Nephron (organoid): ENCODE data around the gene ADAMTS2.

Source experiments
- H3K27ac Mint-ChIP-seq, 3 experiments: 2 replicates each; pipeline ENCODE4 v1.8.0; 2020; ENCODE audit warnings: mixed read lengths in 3 of 3, mild to moderate bottlenecking in 2 of 3, moderate library complexity in 1 of 3
- H3K27me3 Mint-ChIP-seq: 2 replicates; pipeline ENCODE4 v1.8.0; 2021; ENCODE audit warnings: low read depth, mild to moderate bottlenecking, moderate library complexity, mixed read lengths
- H3K36me3 Mint-ChIP-seq: 2 replicates; pipeline ENCODE4 v1.8.0; 2020; ENCODE audit warnings: low read depth, mixed read lengths
- H3K4me1 Mint-ChIP-seq: 2 replicates; pipeline ENCODE4 v1.8.0; 2020; ENCODE audit warnings: mixed read lengths
- H3K4me3 Mint-ChIP-seq, 3 experiments: 2 replicates each; pipeline ENCODE4 v1.8.0; 2020; ENCODE audit warnings: mild to moderate bottlenecking in 3 of 3, mixed read lengths in 3 of 3, moderate library complexity in 2 of 3
- H3K9me3 Mint-ChIP-seq: 2 replicates; pipeline ENCODE4 v1.8.0; 2020; ENCODE audit warnings: mixed read lengths
- TF ChIP-seq, protein P1 (sequence below), 3 experiments: fragments of 200-600 bp; sonication (generic); IDR thresholded peaks; one replicate each; pipeline ENCODE4 v1.5.0; 2021; ENCODE audit warnings: antibody characterized with exemption in 3 of 3; ENCODE audit not compliant: unreplicated experiment in 3 of 3

The ADAMTS2 gene

DNA sequence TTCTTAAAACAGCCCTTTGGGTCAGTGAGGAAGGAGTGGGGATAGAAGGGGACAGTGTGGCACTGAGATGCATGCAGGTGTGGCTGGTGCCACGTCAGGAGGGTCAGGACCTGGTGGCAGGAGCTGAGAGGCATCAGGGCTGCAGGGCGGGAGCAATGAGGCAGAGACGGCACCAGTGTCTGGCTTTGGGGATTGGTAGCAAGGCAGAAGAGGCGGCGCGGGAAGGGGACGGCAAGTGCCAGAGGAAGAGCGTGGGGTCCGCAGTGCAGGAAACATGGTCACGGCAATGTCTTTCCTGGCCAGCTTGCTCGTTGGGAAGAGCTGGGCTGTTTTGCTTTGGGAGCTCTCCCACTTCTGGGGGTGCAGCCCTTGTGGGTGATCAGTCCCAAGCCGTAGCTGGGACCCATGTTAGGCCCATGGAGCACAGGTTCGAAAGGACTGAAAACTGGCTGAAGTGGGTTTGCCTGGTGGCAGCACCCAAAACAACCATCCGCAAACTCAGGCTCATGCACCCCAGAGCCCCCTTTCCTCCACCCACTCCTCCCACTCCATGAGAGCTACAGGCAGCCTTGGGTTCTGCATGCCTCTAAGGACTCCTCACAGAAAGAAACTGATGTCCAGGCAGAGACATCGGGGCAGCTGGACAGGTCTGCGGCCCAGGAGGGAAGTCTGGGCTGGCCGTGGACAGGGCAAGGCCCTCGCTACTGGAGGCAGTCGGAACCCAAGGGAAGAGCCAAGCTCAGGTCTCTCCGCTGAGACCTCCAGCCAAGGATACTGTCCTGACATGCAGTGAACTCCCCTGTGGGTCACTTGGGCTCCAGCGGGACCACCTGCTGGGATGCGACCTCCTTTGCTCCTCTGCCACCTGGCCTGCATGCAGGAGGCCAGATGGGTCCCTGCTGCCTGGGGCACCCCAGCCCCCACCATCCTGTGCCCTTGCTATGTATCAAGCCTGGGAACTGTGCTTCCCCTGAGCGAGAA is 180.6 kb downstream of the ADAMTS2 start:
- Mint-ChIP-seq H3K4me3 (no peak overlapping the region), H3K36me3 (no peaks in the 10 kb centered on the region), H3K27me3 (no peaks in the 10 kb centered on the region), H3K9me3 (peaks cover 14% of the 10 kb centered on the region), H3K4me1 (peaks cover 17% of the 10 kb centered on the region), H3K27ac (no peak overlapping the region)
- TF ChIP-seq, protein P1, sequence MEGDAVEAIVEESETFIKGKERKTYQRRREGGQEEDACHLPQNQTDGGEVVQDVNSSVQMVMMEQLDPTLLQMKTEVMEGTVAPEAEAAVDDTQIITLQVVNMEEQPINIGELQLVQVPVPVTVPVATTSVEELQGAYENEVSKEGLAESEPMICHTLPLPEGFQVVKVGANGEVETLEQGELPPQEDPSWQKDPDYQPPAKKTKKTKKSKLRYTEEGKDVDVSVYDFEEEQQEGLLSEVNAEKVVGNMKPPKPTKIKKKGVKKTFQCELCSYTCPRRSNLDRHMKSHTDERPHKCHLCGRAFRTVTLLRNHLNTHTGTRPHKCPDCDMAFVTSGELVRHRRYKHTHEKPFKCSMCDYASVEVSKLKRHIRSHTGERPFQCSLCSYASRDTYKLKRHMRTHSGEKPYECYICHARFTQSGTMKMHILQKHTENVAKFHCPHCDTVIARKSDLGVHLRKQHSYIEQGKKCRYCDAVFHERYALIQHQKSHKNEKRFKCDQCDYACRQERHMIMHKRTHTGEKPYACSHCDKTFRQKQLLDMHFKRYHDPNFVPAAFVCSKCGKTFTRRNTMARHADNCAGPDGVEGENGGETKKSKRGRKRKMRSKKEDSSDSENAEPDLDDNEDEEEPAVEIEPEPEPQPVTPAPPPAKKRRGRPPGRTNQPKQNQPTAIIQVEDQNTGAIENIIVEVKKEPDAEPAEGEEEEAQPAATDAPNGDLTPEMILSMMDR (IDR thresholded peaks at IDR 0.05; ENCODE audit: unreplicated experiment in 3 of 3): no peak

DNA sequence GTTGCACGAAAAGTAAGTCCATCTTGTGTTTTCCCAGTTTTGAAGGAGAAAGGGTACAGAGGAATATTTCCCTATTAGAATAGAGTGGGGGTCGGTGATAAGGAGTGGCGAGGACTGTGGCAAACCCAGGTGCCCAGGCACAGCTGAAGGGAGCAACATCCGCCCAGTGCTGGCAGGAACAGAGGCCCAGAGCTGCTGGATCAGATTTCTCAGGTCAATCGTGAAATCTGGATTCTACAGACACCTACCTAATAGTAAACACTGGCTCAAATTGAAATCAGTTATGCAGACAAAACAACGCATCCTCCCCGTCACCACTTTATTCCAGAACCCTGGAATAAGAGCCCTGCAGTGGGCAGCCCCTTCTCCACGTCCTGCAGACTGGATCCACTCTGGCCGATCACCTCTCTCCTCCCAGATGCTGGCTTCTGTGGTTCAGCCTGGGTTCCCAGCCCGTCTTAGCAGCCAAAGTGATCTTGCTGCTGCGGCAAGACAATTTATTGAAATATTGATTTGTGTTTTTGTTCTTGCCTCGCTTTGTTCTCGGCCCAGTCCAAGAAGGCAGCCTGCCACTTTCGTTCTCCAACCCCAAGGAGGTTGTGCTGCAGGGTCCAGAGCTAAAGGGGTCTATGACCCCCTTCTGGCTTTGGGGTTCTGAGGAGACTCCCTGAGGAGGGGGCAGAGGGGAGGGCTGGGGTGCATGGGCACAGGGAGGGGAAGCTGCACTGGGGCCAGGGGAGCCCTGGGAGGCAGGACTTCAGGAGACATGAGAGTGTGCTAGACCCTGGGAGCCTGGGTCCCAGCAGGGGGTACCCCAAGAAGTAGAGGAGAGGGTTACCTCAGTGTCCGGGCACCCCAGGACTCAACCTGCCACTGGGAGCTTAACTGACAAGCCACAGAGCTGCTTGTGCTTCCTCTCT is 181.8 kb downstream of the ADAMTS2 start:
- H3K27ac Mint-ChIP-seq: no peak overlapping the region
- H3K36me3 Mint-ChIP-seq: no peaks in the 10 kb centered on the region
- no peak overlapping the region for H3K4me3 Mint-ChIP-seq
- TF ChIP-seq, protein P1 (IDR thresholded peaks at IDR 0.05; ENCODE audit: unreplicated experiment in 3 of 3): no peak
- peaks cover 9% of the 10 kb centered on the region for H3K4me1 Mint-ChIP-seq
- peaks cover 14% of the 10 kb centered on the region for H3K9me3 Mint-ChIP-seq
- no peaks in the 10 kb centered on the region for H3K27me3 Mint-ChIP-seq

DNA sequence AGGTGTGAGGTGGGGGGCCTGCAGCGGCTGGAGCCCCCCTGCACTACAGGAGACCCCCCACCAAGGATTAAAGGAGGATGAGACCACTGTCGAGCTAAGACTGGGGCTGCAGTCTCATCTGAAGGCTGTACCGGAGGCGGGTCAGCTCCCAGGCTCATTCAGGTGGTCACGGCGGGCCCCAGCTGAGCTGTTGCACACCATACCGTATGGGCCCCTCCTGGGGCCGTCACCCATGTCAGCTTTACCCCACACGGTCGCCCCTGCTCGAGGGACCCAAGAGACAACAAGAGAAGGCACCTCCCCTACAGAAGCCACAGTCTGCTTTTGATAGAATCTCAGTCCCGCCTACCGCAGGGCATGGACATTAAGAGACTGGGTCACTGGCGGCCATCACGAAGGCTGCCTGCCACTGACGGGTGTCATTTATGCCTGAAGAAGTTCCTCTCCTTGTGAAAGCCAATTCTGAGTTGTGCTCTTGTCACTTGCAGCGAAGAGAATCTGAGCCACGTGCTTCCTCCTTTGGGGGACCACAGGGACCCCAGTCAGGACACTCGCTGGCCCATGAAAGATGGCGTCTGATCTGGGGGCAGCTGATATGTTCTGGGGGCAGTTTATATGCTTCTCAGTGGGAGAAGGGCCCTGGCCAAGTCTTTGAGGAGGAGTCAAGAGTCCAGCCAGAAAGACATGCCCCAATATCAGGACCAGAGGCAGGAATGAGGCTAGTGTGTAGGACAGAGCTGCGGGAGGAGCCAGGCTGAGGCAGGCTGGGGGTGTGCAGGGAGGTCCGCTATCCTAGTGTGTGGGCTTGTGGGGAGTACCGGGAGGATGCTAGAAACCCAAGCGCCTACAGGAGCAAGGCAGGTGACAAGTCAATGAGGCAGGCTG is 182.7 kb downstream of the ADAMTS2 start:
- H3K4me3 Mint-ChIP-seq: no peak overlapping the region
- peaks cover 14% of the 10 kb centered on the region for H3K9me3 Mint-ChIP-seq
- H3K36me3 Mint-ChIP-seq: no peaks in the 10 kb centered on the region
- H3K27ac Mint-ChIP-seq: no peak overlapping the region
- peaks cover 6% of the 10 kb centered on the region for H3K4me1 Mint-ChIP-seq
- H3K27me3 Mint-ChIP-seq: no peaks in the 10 kb centered on the region
- TF ChIP-seq, protein P1 (IDR thresholded peaks at IDR 0.05; ENCODE audit: unreplicated experiment in 3 of 3): no peak

DNA sequence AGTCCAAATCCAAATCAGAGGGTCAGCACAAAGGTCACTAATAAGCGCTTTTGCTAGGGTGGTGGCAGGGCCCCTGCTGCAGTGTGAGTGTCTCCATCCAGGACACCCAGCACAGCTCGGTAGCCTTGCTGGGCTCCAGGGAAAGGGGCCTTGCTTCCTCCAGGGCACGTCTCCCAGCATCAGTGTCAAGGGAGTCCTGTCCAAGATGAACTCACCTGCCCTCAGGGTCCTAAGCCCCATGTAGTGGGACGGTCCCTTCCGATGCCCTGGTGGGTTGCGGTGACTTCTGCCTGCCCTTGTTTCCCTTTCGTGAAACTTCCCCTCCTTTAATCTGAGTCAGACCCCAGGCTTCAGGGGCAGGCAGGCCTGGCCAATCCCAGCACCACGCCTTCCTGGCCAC is 183.4 kb downstream of the ADAMTS2 start:
- Mint-ChIP-seq H3K4me3 (no peak overlapping the region), H3K27ac (no peak overlapping the region), H3K9me3 (peaks cover 14% of the 10 kb centered on the region), H3K27me3 (no peaks in the 10 kb centered on the region), H3K36me3 (no peaks in the 10 kb centered on the region), H3K4me1 (no peaks in the 10 kb centered on the region)
- TF ChIP-seq, protein P1 (IDR thresholded peaks at IDR 0.05; ENCODE audit: unreplicated experiment in 3 of 3): no peak

DNA sequence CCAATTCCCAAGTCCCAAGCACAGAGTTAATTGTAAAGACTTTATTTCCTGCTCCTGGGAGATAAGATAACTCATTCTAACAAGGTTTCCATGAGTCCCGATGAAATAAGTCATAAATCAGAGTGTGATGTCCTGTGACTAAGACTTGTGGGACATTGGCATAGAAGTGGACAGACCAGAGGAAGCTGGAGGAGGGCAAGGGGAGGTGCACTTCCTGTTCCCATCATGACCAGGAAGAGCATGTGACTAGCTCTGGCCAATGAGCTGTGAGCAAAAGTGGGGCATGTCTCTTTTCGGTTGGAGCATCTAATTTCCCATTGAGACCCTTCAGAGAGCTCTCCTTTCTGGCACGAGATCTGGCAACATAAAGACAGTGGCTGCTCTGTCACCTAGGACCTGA is 184.7 kb downstream of the ADAMTS2 start:
- Mint-ChIP-seq H3K4me3 (no peak overlapping the region), H3K27ac (no peak overlapping the region), H3K9me3 (peaks cover 14% of the 10 kb centered on the region), H3K36me3 (no peaks in the 10 kb centered on the region), H3K27me3 (no peaks in the 10 kb centered on the region), H3K4me1 (no peaks in the 10 kb centered on the region)
- TF ChIP-seq, protein P1 (IDR thresholded peaks at IDR 0.05; ENCODE audit: unreplicated experiment in 3 of 3): no peak
